ENCODE measurements around the gene CACNA1C.

CACNA1C gene

DNA sequence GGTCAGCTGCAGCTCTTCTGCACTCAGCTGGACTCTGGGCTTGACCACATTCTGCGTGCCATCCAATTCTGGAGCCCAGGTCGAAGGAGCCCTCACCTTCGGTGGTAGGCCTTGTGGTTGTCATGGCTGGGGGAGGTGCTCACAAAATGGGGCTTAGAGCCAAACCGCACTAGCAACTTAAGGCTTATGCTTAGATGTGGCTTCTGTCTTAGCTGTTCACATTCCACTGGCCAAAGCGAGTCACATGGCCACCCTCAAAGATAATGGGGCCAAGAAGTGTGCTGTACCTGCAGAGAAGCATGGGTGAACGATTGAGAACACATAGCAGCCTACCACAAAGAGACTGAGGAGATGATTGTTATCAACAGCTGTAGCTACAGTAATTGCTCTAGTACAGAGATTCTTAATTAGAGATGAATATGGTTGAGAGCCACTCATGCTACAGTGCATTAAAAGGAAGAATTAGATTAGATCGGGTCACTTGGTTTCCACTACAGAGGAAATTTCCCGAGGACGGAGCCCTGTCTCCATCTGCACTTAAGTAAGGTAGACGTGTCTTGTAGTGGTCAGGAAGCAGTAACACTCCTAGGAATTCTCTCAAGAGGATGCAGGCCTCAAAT lies 407.4 kb downstream of the CACNA1C start:
- TF ChIP-seq GATA3 (IDR thresholded peaks at IDR 0.05; ENCODE audit: low read depth, low read length) = no peak
- TF ChIP-seq GATA2 (IDR thresholded peaks at IDR 0.05; ENCODE audit: low read depth, low read length) = no peak

DNA sequence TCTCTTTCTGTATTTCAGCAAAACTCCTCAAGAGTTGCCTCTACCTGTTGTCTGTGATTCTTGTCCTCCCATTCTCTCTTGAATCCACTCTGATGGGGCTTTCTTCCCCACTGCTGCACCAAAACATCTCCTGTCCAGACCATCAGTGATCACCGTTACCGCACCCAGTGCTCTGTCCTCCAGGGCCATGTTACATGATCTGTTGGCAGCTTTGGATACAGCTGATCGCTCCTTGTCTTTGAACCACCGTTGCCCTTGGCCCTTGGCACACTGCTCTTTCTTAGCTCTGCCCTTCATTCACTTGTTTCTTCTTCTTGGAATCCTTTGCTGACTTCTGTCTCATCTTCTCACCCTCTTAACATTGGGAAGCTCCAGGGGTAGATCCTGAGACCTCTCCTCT lies 408.3 kb downstream of the CACNA1C start:
- TF ChIP-seq GATA2 (IDR thresholded peaks at IDR 0.05; ENCODE audit: low read depth, low read length) (no peak), GATA3 (IDR thresholded peaks at IDR 0.05; ENCODE audit: low read depth, low read length) (no peak)

DNA sequence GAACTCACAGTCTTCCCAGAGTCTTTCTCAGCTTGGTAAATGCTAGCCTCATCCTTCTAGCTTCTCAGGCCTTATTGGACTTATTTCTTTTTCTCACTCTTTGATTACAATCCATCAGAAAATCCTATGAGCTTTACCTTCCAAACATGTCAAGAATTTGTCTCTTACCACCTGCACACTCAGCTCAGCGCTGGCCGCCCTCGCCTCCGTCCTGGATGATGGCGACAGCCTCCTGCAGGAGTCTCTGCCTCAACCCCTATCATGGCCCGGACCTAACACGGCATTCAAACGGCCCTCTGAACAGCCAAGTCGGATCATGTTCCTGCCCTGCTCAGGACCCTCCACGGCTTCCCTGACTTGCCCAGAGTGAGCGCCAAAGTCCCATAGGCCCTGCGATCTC lies 408.9 kb downstream of the CACNA1C start:
- no peak for TF ChIP-seq GATA3 (IDR thresholded peaks at IDR 0.05; ENCODE audit: low read depth, low read length)
- TF ChIP-seq GATA2 (IDR thresholded peaks at IDR 0.05; ENCODE audit: low read depth, low read length) = no peak

DNA sequence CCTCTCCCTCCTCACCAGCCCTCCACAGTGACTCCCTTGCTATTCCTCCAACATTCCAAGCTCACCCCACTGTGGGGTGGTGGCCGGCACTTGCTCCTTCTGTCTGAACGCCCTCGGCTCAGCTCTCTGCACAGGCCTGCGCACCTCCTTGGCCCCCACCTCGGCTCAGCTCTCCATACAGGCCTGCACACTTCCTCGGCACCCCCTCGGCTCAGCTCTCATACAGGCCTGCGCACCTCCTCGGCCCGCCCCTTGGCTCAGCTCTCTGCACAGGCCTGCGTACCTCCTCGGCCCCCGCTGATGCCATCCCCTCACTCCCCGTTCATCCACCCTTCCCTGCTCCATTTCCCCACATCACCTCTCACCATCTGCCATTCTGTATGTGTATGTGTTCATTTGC lies 409.3 kb downstream of the CACNA1C start:
- no peak for TF ChIP-seq GATA3 (IDR thresholded peaks at IDR 0.05; ENCODE audit: low read depth, low read length)
- TF ChIP-seq GATA2 (IDR thresholded peaks at IDR 0.05; ENCODE audit: low read depth, low read length) = no peak

DNA sequence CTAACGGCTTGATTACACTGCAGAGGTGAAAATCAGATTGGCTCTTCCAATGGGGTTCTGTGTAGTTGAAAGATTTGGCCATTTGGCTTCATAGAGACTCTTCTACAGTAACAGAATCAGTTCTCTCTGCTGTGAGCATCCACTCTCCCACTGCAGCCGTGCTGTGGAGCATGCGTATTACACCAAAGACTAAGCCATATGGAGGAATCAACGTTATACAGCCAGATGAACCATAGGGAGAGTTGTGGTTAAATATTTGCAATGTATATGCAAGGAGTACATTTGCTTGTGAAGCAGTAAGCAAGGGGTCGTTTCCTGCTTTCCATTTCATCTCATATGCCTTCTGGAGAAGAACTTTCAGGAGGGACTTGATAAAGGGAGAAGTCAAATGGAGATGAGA lies 410.9 kb downstream of the CACNA1C start:
- TF ChIP-seq GATA3 (IDR thresholded peaks at IDR 0.05; ENCODE audit: low read depth, low read length) = no peak
- no peak for TF ChIP-seq GATA2 (IDR thresholded peaks at IDR 0.05; ENCODE audit: low read depth, low read length)

DNA sequence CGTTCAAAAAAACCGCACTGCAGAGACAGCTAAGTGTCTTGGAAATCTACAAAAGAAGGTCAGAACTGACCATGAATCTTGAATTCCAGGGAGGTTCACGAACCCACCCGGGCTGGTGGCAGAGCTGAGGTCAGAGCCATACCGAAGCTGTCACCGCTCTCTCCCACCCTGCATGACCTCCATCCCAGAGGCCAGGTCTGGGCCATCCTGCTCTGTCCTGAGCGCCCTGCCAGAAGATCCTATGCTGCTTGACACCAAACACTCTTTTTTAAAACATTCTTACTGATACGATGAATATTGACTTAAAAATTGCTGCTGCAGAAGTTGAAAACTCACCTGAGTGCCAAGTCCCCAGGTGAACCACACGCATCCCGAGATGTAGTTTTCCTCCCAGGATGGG lies 412.9 kb downstream of the CACNA1C start:
- TF ChIP-seq GATA2 (IDR thresholded peaks at IDR 0.05; ENCODE audit: low read depth, low read length) (no peak), GATA3 (IDR thresholded peaks at IDR 0.05; ENCODE audit: low read depth, low read length) (no peak)

DNA sequence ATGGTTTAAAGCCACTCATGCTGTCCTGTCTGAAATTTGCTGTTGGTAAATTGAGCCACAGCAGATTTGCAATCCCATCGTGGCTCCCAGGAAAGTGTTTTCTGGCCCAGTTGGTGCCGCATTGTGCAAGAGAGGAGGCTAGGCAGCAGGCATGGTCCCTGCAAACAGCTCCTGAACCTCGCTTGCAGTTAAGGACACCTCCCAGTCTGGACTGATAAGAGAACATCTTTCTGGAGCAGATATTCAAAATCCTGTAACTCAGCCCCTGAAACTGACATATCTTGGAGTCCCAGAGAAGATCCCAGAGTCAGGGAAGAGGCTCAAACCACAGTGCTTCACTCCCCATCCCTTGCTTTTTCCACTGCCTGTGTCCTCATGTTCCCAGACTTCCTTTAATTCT lies 413.4 kb downstream of the CACNA1C start:
- TF ChIP-seq GATA2 (IDR thresholded peaks at IDR 0.05; ENCODE audit: low read depth, low read length) = no peak
- no peak for TF ChIP-seq GATA3 (IDR thresholded peaks at IDR 0.05; ENCODE audit: low read depth, low read length)

DNA sequence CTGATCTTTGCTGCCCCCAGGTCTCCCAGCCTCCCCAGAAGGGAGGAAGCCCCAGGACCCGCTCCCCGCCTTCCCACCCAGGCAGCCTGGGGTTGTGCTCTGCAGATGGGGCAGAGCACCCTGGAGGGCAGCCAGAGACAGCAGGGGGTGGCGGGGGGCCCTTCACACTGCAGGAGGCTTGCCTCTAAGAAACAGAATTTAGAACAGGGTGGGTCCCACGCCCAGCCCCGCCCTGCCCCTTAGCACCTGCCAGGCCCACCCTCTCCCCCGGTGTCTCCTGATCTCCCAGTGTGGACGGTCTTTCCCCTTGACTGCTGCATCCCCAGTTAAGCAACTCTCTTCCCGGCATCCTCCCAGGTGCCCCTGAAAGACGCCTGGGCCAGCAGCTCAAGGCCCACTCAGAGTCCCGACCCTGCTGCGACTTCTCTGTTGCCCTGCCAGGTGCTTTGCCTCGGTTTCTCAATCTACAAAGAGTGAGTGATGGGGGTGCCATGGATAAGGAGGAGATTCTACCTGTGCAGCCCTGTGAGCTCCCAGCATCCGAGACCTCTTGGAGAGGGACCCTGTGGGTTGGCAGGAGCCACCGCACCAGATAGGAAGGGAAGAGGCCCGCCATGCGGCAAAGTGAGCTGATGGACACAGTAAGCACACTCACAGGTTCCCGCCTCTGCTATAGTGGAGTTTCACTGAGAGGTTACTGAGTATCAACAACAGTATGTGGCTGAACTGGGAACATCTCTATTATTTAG lies 414.8 kb downstream of the CACNA1C start:
- TF ChIP-seq GATA2 (IDR thresholded peaks at IDR 0.05; ENCODE audit: low read depth, low read length) (no peak), GATA3 (IDR thresholded peaks at IDR 0.05; ENCODE audit: low read depth, low read length) (no peak)

DNA sequence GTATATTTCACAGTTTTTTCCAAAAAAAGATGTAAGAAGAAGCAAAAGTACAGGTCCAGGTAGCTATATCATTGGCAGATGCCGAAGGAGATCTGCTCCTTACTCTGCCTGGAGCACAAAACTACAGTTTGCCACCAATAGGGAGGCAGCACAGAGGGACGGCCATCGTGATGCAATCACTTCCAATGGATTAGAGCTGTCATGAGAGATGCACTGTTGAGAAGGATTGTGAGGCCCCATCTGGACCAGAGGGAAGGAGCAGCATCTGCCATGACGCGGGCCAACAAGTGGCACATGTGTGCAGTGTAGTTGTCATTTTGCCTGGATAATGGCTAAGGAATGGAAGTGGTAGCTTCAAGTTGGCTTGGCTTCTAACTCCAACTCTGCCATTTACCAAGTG lies 423.2 kb downstream of the CACNA1C start:
- TF ChIP-seq GATA3 (IDR thresholded peaks at IDR 0.05; ENCODE audit: low read depth, low read length) = no peak

DNA sequence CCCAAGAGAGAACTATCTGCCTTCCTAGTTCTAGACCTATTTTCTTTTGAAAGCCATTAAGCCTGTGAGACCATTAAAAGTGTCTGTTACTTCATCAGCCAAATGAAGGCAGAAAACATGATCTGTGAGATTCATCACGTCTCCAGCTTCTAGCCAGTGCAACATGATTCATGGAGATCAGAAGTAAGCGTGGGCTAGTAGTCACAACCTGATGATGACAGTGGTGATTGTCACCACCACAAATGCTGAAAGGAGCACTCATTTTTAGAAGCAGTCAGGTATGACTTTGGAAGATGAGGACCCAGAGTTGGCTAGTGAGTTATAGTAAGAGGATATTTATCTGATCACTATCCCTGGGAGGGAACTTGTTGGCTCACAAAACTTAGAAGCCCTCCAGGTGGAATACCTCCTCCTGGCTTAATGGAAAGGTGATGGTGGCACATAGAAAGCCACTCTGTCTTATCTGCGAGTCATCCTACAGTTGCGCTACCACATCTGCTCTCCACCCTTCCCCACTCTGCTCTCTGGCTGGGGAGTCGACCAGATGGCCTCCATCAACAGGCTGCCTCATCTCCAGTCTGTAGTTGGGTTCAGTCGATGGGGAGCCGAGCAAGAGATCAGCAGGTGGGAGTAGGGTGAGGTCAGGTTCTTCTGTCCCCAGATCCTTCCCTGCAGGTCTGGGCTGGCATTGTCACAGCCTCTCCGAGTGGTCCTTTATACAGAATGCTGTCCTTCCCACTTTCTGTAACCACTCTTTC lies 424.4 kb downstream of the CACNA1C start:
- no peak for TF ChIP-seq GATA3 (IDR thresholded peaks at IDR 0.05; ENCODE audit: low read depth, low read length)
- TF ChIP-seq GATA2 (IDR thresholded peaks at IDR 0.05; ENCODE audit: low read depth, low read length) = no peak

DNA sequence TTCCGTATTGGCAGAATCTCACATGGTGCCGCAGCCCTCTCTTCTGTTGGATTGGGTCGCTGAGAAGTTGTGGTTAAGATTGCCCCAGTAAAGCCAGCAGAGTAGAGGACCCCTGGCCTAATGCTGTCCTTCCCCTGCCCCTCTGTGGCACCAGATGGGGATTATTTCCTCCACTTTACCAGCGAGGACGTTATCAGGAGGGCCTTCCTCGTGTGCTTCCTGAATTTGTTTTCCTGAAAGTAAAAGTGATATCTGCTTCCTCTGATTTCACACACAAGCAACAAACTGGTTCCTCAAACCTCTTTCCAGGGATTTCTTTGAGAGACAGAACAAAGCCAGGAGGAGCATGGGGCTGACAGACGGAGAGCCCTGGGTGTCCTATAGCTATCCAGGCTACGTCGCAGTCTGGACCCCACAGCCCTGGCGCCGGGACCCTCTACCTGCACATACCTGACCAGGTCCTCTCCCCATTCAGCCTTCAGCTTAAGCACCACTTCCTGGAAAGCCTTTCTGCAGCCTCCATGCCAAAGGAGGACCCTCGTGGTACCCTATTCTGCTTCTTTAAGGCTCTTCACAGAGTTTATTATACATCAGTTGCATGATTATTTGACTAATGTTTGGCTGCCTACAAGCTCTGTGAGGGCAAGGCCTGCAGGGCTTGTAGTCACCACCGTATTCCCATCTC lies 427.2 kb downstream of the CACNA1C start:
- TF ChIP-seq GATA3 (IDR thresholded peaks at IDR 0.05; ENCODE audit: low read depth, low read length) = no peak
- no peak for TF ChIP-seq GATA2 (IDR thresholded peaks at IDR 0.05; ENCODE audit: low read depth, low read length)

DNA sequence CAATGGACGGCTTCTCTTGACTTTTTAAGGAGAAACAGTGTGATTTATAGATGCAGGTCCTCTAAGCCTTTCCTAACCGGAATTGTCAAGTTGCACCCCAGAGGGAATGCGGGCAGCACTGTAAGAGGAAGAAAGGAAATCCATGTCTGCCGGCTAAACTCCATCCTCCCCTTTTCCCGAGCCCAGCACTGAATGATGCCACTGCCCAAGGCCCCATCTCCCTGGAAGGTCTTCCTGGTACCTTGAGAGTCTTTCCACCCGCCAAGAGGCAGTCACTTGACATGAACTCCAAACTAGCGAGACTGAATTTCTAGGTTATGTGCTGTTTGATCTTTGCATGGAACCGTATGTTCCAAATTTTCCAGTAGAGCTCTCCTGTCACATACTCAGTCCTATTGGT lies 428.6 kb downstream of the CACNA1C start:
- TF ChIP-seq GATA2 (IDR thresholded peaks at IDR 0.05; ENCODE audit: low read depth, low read length) (no peak), GATA3 (IDR thresholded peaks at IDR 0.05; ENCODE audit: low read depth, low read length) (no peak)

DNA sequence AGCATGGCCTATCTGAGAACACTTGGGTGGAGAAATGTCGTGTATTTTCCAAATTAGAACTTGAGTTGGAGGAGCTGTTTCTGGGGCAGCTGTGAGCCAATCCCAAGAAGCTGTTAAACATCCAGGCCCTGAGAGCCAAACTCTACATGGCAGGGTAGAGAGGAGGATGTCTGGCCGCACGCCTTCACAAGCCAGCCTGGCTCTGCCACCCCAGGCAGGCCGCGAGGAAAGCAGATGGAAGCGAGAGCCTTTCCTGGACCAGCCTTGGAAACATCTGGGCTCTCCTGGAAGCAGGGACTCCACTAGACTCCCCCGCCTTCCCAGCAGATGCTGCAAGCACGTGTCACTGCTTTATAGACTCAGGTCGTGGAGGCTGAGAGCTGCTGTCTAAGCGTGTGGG lies 429.2 kb downstream of the CACNA1C start:
- TF ChIP-seq GATA3 (IDR thresholded peaks at IDR 0.05; ENCODE audit: low read depth, low read length) (no peak), GATA2 (IDR thresholded peaks at IDR 0.05; ENCODE audit: low read depth, low read length) (no peak)

DNA sequence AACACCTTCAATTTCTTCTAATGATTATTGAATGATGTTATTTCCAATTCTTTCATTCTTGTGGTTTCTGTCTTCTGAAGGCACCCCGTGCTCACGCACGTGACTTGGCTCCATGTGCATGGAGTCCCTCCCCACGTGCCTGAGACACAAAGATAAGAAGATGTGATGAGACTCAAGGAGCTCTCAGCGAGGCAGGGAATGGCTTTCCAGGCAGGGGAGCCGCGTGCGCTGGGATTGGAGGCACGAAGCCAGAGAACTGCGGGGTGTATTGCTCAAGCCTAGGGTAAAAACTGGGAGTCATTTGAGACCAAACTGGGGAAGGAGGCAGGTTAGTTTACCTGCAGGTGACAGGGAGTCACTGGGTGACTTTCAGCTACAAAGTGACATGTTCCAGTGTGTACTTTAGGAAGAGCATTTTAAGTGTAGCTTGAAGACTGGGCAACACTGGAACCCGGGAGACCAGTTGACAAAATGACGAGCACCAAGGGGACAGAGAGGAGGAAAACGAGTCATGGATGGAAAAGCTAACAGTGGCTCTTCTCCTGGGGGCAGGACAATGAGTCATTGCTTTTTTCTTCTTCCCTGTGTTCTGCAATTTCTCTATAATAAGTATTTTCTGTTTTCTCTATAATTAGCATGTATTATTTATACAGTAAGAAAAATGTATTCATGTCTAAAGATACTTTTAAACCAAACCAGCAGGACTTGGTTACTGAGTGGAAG lies 430.3 kb downstream of the CACNA1C start:
- TF ChIP-seq GATA3 (IDR thresholded peaks at IDR 0.05; ENCODE audit: low read depth, low read length) = no peak
- no peak for TF ChIP-seq GATA2 (IDR thresholded peaks at IDR 0.05; ENCODE audit: low read depth, low read length)
